HG03139 (cell line): ENCODE results near the gene TBC1D19.
"Not testable (repeated sequence)": the region's sequence is repeated elsewhere in the genome, so short reads cannot be mapped to it uniquely, and the experiment has no call there.

Experiments
- ATAC-seq: cut with Tn5 transposase; IDR thresholded peaks from one replicate; pipeline ENCODE4 v1.9.1; 2021; ENCODE audit not compliant: unreplicated experiment

The TBC1D19 gene

DNA sequence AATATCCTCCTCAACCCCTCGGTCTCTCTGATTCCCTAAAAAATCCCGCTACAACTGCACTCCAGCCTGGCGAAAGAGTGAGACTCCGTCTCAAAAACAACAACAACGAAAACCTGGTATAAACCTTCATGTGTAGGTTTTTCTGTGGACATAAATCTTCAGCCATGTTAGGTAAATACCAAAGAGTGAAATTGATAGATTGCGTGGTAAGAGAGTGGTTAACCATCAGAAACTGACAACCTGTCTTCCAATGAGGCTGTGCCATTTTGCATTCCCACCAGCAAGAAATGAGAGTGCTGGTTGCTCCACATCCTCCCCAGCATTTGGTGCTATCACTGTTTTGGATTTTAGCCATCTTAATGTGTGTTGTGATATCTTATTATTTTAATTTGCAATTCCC, 10.9 kb downstream of the TBC1D19 start:
- ATAC-seq, result no peak

DNA sequence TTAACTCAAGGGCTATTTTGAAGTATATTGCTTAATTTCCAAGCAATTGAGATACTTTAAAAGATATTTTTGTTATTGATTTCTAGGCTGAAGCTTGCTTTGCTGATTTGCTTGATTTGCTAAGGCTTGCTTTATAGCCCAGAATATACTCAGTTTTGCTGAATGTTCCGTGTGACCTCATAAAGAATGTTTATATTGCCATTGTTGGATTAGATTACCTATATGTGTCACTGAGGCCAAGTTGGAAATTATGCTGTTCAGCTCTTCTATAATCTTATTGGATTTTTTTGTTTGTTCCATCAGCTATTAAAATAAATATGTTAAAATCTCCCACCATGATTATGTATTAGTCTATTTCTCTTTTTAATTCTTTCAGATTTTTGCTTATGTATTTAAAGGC, 13.0 kb downstream of the TBC1D19 start:
- no peak for ATAC-seq

DNA sequence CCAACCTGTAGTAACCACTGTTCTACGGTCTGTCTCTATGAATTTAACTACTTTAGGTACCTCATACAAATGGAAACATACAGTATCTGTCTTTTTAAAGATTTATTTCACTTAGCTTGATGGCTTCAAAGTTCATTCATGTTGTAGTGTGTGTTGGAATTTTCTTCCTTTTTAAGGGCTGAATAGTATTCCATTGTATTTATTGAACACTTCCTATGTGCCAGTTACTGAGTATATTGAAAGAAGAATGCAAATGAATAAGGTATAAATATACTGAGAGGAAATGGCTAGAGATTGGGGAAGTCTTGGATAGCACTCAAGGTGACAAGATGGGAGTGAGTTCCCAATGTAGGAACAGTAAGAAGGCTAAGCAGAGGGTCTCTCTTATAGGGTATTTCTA, 17.3 kb downstream of the TBC1D19 start:
- no peak for ATAC-seq

DNA sequence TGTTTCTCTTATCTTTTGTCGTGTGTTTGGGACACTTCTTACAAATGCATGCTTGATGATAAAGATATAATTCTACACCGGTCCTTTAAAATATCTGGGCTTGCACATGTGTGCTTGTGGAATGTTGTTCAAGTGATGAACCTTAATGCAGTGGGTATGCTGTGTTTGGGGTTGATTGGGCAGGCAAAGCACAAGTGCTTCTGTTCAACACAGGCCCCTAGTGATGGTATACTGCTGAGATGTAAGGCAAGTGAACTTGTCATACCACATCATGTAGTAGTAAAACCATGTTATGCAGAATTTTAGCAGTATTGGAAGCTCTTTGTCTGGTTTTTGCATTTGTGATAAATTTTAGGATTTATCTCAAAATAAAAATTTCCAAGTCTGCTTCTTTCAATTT, 23.9 kb downstream of the TBC1D19 start:
- ATAC-seq, result no peak

DNA sequence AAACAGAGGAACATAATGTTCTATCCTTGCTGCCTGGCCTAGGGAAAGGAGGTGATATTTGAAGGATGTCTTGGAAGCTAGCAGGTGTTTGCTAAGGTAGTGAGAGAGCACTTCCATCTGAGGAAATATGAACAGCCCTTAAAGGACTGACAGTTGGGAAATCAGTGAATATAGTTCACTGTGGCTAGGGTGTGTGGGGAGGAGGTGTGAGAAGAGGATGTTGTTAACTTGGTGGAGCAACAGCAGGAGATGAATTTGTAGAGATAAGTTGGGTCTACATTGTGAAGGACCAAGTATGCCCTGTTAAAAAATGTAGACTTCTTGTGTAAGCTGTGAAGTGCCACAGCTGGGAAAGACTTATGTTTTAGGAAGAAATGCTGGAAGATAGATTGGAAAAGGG, 25.5 kb downstream of the TBC1D19 start:
- no peak for ATAC-seq

DNA sequence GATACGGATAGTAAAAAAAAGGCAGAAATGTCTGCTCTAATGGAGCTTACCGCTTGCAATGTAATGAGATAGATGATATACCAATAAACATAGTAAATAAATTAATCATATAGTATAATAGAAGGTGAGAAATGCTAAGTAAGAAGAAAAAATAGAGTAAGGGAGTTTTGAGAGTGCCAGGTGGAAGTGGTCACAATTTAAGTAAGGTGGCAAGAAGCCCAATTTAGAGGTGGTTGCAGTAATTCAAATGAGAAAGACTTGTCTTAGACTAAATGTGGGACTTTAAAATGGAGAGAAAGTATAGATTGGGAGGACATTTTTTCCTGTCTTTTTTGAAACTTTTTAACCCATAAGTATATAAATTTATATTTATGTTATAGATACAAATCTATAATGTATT, 26.0 kb downstream of the TBC1D19 start:
- no peak for ATAC-seq

DNA sequence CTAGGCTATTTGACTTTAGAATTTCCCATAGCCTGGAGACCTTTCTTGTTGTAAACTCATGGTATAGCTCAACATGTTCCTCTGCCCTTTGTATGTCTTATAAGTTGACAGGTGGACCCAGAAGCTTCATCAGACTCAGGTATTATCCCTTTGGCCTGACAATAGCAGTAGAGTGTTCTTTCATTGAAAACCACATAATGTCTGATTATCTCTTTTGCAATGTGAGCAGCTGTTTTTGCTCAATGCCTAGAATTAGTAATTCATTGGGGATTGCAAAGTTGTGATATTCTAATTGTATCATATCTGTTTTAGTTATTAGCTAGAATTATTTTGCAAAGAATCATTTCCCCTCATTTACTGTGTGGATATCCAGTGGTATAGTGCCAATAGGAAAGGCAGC, 27.5 kb downstream of the TBC1D19 start:
- ATAC-seq, result no peak

DNA sequence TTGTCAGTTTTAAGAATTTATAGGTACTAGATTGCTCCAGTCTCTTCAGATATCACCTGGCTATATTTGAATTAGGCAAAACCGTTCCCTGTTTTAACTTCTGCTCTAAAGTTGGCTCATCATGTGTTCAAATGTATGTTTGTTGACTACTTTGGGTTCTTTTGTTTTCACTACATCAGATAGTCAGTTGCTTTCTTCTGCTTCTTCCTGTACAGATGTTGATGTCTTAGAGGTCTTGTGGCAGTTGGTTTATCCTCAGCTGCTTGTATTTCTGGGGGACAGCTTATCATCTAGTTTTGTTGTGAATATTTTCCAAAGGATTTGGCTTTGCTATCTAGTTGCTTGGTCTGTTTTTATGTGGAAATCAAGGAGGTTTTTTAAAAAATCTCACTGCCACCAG, 28.0 kb downstream of the TBC1D19 start:
- no peak for ATAC-seq

DNA sequence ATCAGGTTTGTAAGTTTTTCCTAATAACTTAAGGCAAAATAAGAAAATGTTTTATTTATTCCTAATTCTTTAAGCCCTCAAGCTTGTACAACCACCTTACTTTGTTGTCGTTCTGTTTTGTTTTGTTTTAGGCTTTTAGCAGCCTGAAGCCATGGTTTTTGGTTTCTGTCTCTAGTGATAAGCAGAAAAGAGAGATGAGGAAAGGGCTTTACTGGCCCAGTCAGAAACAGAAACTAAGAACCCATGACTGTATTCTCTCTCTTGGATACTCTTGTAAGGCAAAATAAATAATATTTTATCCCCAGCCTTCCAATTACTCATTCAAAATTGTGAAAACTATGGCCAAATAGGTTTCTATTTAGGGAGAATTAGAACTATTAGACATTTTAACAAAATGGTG, 29.4 kb downstream of the TBC1D19 start:
- ATAC-seq, result no peak

DNA sequence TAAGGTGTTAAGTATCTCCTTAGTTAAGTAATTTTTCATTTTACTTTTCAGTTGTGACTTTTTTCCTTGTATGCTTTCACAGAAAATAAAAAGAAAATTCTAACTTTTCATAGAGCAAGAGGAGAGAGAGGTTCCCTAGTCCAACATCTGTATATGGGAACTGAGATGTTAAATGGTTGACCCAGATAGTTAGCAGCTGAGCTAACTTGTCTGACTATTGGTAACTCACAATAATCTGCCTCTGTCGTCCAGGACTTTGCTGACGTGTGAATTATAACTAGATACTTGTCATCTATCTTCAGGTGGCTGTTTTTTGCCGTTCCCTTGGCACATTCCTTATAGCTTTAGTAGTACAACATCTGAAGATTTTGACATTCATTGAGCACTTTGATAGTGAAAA, 29.9 kb downstream of the TBC1D19 start:
- no peak for ATAC-seq

DNA sequence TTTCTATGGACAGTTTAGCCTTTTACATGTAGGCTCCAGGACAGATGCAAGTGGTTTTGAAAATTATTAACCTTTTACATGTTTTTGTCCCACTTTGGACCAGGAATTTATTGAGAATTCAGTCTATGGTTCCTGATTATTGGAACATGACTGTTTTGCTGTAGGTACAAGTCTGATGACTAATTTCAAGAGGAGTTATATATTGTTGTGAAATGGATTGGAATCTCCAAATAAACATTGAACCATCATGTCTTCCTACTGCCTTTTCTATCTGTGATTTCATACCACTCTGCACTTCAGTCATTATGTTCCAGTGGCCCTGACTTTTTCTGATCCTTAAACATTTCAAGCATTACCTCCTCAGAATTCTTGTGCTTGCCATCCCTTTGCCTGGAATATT, 35.9 kb downstream of the TBC1D19 start:
- no peak for ATAC-seq

DNA sequence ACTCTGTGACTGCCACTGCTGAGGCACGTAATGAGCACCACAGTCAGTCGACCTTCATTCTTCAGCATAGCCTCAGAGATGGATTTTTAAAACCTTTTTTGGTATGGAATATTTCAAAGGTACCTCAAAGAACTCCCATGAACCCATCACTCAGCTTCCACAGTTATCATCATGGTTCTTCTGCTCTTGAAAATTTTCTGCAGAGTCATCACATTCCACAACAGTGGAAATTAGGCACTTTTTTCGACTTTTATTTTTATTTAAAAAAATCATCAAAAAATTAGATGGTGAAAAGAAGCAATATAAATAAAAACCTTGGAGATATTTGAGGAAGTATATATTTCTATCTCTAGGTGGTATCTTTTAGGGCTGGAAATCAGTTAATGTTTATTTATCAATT, 37.5 kb downstream of the TBC1D19 start:
- no peak for ATAC-seq

DNA sequence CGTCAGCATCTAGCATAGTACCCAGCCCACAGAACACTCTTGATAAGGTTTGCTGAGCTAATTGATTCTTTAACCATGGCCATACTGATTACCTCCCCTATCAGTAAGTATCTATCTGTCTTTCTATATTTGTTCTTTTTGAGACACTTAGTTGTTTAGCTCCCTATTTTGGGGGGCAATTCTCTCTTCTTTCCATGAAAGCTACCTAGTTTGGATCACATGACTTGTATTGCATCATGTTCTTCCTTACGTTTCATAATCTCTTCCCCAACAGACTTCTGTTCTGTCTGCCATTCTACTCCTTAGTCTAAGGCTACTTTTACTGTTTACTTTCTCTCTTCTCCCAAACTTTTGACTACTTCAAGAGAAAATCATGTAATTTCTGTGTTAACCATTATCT, 39.0 kb downstream of the TBC1D19 start:
- ATAC-seq, result no peak

DNA sequence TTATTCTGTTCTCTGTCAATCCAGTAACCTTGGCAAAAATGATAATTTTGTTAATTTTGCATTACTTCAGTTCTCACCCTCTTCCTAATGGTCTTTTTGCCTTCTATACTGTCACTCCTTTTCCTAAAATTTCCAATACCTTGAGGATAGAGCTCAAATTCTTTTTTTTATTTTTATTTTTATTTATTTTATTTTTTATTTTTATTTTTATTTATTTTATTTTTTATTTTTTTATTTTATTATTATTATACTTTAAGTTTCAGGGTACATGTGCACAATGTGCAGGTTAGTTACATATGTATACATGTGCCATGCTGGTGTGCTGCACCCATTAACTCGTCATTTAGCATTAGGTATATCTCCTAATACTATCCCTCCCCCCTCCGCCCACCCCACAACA, 42.8 kb downstream of the TBC1D19 start:
- not testable (repeated sequence) for ATAC-seq

DNA sequence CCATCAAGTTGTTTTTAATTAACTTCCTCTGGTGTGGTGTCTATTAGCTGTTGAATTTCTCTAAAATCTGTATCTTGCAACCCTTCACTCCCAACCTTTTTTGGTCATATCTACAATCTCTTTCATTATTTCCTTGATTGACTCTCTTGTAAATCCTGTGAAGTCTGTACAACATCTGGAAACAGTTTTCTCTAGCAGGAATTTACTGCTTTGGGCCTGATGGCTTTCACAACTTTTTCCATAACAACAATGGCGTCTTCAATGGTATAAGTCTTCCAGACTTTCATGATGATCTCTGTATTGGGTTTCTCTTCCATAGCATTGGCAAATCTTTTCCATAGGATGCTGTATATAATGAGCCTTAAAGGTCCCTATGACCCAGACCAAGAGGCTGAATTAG, 49.0 kb downstream of the TBC1D19 start:
- ATAC-seq, result no peak

DNA sequence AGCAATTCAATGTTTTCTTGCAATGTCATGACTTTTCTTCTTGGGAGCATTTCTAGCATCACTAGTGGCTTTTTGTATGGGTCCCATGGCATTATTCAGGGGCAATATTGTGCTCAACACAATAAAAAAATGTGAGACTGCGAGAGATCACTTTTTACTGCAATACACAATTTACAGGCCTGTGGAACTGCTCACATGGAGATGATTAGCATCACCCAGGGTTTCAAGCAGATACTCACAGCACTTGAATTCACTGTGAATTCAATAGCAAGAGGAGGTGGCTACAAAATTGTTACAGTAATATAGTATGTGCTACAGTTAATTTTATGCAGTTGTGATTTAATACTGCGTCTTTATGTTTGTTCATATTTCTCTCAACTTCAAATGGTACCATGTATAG, 50.4 kb downstream of the TBC1D19 start:
- ATAC-seq, result no peak

DNA sequence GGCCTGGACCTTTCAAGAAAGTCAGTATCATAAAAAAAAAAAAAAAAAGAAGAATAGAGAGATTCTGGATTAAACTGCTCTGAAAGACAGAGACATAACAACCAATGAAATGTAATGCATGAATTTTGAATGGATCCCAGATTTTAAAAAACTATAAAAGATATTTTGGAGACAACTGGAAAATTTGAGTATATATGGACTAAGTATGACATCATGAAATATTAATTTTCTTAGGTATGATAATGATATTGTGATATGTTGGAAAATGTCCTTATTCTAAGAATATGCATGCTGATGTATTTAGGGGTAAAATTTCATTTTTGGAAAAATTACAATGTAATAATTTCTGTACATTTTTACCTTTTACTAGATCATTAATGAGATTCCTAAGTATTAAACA, 52.6 kb downstream of the TBC1D19 start:
- ATAC-seq, result no peak

DNA sequence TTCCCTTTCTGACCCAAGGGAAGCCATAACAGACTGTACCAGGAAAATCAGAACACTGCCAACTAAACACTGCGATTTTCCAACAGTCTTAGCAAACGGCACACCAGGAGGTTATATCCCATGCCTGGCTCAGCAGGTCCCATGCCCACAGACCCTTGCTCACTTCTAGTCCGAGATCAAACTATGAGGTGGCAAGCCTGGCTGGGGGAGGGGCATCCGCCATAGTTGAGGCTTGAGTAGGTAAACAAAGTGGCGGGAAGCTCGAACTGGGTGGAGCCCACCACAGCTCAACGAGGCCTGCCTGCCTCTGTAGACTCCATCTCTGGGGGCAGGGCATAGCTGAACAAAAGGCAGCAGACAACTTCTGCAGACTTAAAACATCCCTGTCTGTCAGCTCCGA, 56.8 kb downstream of the TBC1D19 start:
- not testable (repeated sequence) for ATAC-seq

DNA sequence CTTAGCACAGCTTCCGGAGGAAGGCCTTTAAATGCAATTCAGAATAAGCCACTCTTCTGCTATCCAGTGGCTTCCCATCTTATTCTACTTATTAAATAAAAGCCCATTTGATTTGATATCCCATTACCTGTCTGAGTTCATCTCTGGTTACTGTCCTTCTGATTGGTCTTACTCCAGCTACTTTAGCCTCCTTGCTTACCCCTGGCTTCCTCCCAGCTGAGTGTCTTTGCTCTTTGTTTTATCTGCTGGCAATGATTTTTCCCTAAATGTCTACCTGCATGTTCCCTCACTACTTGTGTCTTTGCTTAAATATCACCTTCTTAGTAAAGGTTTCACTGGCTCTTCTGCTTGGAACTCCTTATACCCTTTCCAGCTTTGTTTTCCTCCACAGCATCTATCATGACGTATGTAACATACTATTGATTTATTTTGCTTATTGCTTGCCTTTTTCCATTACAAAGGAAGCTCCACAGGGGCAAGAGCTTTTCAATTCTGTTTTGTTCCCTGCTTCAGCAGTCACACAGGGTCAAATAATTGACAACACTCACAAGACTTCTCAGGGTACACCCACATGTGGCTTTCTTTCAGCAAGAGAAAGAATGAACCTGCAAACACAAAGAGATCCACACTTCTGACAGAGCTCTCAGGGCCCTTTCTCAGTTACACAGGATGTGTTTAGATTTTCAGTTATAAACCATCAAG, 63.8 kb downstream of the TBC1D19 start:
- no peak for ATAC-seq

DNA sequence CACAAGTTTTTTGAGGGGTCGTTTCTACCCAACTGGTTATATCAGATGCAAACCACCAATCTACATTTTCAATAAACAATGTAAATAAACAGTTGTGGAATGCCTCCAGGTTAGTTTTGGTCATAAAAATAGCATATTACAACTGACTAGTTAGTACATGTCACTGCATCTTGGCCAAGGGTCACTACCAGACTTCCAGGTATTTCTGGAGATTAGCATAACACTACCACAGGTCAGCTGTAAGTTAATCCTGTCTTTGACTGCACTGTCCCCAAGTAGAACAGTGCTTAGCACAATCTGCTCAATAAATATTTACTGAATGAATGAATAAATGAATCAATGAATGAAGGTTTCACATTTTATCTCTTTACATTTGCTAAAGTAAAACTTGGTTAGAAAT, 64.4 kb downstream of the TBC1D19 start:
- no peak for ATAC-seq

DNA sequence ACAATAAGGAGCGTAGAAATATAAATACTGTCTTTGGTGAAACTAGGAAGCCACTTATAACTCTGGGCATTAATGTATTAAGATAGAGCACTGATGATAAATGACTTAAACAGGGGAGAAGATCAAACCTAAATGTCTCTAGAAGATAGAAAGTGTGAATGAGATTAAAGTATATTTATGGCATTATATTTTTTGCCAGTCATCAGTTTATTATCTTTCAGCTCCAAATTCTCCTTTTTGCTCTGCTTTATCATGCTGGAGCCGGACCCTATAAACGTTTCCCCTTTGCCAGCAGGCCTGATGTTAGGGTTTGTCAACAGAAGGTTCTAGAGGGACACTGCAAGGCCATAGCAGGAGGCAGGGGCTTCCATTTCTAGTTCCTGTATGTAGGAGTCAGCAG, 76.4 kb downstream of the TBC1D19 start:
- no peak for ATAC-seq

DNA sequence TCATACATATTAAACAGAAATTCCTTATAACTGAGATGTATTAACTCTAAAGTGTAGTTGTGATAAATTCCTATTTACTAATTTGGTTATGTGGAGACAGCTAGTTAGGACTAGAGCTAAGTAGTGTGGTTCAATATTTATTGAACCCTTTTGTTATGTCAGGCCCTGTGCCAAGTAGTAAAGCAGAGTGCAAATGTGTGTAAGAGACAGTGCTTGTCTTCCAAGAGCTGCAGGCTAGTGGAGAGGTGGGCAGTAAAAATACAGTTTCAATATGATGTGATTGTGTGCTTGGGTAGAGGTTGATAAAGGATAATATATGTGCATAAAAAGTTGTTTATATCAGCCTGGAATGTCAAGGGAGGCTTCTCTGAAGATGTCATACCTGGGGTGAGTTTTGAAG, 80.0 kb downstream of the TBC1D19 start:
- ATAC-seq, result no peak

DNA sequence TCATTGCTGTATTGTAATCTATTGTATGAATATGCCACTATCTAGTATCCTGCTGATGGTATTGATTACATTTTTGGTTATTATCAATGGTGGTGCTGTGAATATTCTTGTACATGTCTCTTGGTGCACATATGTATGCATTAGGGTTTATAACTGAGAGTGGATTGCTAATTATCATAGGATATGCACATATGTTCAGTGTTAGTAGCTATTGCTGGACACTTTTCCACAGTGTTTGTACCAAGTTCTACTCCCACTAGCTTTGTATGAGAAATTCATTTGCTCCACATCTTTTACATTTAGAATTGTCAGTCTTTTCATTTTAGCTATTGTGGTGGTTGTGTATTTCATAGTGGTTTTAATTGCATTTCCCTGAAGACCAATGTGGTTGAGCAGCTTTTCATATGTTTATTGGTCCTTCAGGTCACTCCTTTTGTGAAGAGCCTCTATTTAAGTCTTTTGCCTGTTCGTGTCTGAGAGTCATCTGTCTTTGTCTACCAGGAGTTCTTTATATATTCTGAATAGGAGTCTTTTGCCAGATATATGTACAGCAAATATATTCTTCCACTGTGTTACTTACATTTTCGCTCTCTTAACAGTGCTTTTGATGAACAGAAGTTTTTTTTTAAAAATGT, 87.1 kb downstream of the TBC1D19 start:
- ATAC-seq, result no peak
